ENCODE results near the gene OOEP.
A peak's percentile ranks its signal among the peaks of the same experiment; 100 is the strongest.

Gene OOEP

GRCh38 chr6:73349311-73349710 lies 20.4 kb downstream of the OOEP start:
- Mint-ChIP-seq H3K9me3 (no peaks in the 10 kb centered on the region), H3K4me1 (no peaks in the 10 kb centered on the region), H3K36me3 (no peaks in the 10 kb centered on the region), H3K27me3 (peaks cover 13% of the 10 kb centered on the region), H3K27ac (no peak overlapping the region), H3K4me3 (no peak overlapping the region)
- DNase-seq (ENCODE audit: low spot score in 2 of 2) (no peak), ATAC-seq (ENCODE audit: low read depth) (no peak)

GRCh38 chr6:73348550-73349204 lies 21.0 kb downstream of the OOEP start:
- Mint-ChIP-seq H3K9me3 (no peaks in the 10 kb centered on the region), H3K27ac (no peak overlapping the region), H3K27me3 (peaks cover 13% of the 10 kb centered on the region), H3K4me1 (no peaks in the 10 kb centered on the region), H3K36me3 (no peaks in the 10 kb centered on the region), H3K4me3 (no peak overlapping the region)
- DNase-seq (ENCODE audit: low spot score in 2 of 2), result no peak
- ATAC-seq (ENCODE audit: low read depth), result no peak

DNA sequence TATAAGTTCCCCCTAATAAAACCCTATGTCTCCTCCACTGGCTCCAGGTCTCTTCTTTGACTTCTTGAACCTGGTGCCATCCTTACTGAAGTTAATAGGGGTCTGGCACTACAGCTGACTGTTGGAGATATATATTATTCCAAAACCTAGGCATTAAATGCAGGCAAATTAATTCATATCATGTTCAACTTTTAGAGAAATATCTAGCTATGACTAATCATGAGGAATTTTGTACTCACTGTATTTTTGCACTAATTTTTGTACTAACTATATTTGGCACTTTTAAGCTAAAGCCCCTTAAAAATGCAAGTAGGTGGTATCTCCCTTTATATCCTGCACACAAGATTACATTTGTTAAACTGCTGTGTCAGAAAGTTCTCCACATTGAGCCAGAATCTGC lies 26.5 kb downstream of the OOEP start:
- H3K4me3 Mint-ChIP-seq, result no peak overlapping the region
- no peak overlapping the region for H3K27ac Mint-ChIP-seq
- ATAC-seq (ENCODE audit: low read depth) (no peak), DNase-seq (ENCODE audit: low spot score in 2 of 2) (no peak)
- H3K27me3 Mint-ChIP-seq, result peaks cover 3% of the 10 kb centered on the region
- H3K36me3 Mint-ChIP-seq, result no peaks in the 10 kb centered on the region
- H3K4me1 Mint-ChIP-seq, result peaks cover 2% of the 10 kb centered on the region
- no peaks in the 10 kb centered on the region for H3K9me3 Mint-ChIP-seq

DNA sequence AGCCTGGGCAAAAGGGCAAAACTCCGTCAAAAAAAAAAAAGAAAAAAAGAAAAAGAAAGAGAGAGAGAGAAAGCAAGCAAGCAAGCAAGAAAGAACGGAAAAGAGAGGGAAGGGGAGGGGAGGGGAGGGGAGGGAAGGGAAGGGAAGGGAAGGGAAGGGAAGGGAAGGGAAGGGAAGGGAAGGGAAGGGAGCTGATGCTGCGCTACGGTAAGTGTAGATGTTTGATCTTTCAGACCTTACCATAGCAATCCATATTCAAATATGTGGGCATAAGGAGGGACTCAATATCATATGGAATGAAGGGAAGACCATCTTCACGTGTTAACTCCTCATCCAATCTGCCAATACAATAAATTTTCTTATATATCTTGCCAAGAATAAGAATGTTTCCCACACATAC lies 27.5 kb downstream of the OOEP start:
- Mint-ChIP-seq H3K4me3 (no peak overlapping the region), H3K36me3 (no peaks in the 10 kb centered on the region), H3K4me1 (peaks cover 2% of the 10 kb centered on the region), H3K9me3 (no peaks in the 10 kb centered on the region), H3K27ac (no peak overlapping the region), H3K27me3 (no peaks in the 10 kb centered on the region)
- ATAC-seq (ENCODE audit: low read depth) (no peak), DNase-seq (ENCODE audit: low spot score in 2 of 2) (no peak)

DNA sequence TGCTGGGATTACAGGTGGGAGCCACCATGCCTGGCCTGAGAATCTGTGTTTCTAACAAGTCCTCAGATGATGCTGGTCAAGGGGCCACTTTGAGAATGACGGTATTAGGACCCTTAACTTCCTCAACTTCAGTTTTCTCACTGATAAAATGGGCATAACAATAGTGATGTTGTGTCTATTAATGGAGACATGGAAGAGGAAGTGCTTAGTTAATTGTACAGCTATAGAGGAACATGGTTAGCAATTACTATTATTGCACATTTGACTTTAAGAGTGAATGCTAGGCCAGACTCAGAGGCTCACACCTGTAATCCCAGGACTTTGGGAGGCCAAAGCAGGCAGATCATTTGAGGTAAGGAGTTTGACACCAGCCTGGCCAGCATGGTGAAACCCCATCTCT lies 28.4 kb downstream of the OOEP start:
- Mint-ChIP-seq H3K27me3 (no peaks in the 10 kb centered on the region), H3K4me3 (no peak overlapping the region), H3K27ac (no peak overlapping the region), H3K9me3 (no peaks in the 10 kb centered on the region), H3K4me1 (peaks cover 2% of the 10 kb centered on the region), H3K36me3 (no peaks in the 10 kb centered on the region)
- DNase-seq (ENCODE audit: low spot score in 2 of 2) (no peak), ATAC-seq (ENCODE audit: low read depth) (no peak)

GRCh38 chr6:73340048-73340447 lies 29.6 kb downstream of the OOEP start:
- Mint-ChIP-seq H3K9me3 (no peaks in the 10 kb centered on the region), H3K27ac (no peak overlapping the region), H3K4me3 (no peak overlapping the region), H3K4me1 (peaks cover 2% of the 10 kb centered on the region), H3K27me3 (no peaks in the 10 kb centered on the region), H3K36me3 (no peaks in the 10 kb centered on the region)
- ATAC-seq (ENCODE audit: low read depth) (no peak), DNase-seq (ENCODE audit: low spot score in 2 of 2) (no peak)

DNA sequence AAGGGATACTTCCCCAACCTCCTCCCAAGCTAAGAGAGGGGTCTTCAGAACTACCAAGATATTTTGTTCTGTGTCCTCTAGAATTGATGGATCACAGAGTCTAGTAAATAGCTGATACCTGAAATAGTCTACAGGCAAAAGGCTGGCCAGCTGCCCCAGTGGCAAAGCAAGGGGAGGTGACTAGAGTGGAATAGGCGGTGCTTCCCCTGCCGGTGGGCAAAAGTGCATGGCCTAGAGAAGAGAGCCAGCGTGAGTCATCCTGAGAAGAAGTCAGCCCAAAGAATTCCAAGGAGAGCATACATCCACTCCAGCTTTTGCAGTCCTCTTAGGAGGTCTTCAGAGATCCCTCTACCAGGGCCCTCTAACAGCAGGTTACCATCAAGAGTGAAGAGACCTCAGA lies 30.4 kb downstream of the OOEP start:
- H3K4me1 Mint-ChIP-seq, result peaks cover 2% of the 10 kb centered on the region
- H3K9me3 Mint-ChIP-seq, result no peaks in the 10 kb centered on the region
- ATAC-seq (ENCODE audit: low read depth), result no peak
- no peak overlapping the region for H3K4me3 Mint-ChIP-seq
- DNase-seq (ENCODE audit: low spot score in 2 of 2), result no peak
- H3K27ac Mint-ChIP-seq, result peak overlapping the region; percentile 58
- no peaks in the 10 kb centered on the region for H3K36me3 Mint-ChIP-seq
- no peaks in the 10 kb centered on the region for H3K27me3 Mint-ChIP-seq

DNA sequence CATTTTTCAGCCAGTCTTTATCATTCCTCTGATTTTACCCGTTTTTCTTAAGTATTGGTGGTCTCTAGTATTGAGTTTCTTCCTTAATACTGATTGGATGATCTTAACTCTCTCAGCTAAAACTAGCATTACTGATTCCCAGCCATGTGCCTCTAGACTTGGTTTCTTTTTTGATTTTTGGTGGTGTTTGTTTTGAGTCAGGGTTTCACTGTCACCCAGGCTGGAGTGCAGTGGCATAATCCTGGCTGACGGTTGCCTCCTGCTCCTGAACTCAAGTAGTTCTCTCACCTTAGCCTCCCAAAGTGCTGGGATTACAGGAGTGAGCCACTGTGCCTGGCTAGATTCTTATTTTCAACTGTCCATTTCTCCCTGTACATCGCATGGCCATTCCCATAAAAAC lies 40.5 kb downstream of the OOEP start:
- Mint-ChIP-seq H3K27me3 (peaks cover 8% of the 10 kb centered on the region), H3K9me3 (no peaks in the 10 kb centered on the region), H3K4me1 (no peaks in the 10 kb centered on the region), H3K27ac (no peak overlapping the region), H3K36me3 (no peaks in the 10 kb centered on the region), H3K4me3 (no peak overlapping the region)
- DNase-seq (ENCODE audit: low spot score in 2 of 2), result no peak
- no peak for ATAC-seq (ENCODE audit: low read depth)

DNA sequence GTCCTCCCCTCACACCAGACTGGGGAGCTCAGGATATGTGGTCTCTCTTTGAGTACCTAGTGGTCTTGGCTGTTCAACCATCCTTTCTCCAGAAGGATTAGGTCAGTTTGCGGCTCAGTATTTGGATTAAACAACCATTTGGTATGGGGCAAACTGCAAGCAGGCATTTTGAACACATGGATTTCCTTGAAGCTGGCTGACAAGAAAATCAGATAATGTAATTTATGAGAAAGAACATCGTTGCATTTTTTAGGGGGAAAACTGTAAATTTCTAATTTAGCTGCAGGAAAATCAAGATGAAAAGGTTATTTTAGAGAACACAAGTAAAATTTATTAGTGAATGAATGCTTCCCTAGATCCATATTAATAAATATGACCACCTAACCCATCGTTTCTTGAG lies 40.9 kb downstream of the OOEP start:
- DNase-seq (ENCODE audit: low spot score in 2 of 2) (no peak), ATAC-seq (ENCODE audit: low read depth) (no peak)
- no peaks in the 10 kb centered on the region for H3K36me3 Mint-ChIP-seq
- no peaks in the 10 kb centered on the region for H3K9me3 Mint-ChIP-seq
- H3K4me3 Mint-ChIP-seq, result no peak overlapping the region
- no peaks in the 10 kb centered on the region for H3K4me1 Mint-ChIP-seq
- H3K27me3 Mint-ChIP-seq, result peaks cover 8% of the 10 kb centered on the region
- H3K27ac Mint-ChIP-seq, result no peak overlapping the region

- no peaks in the 10 kb centered on the region for H3K9me3 Mint-ChIP-seq
- H3K4me1 Mint-ChIP-seq, result no peaks in the 10 kb centered on the region
- no peak for ATAC-seq (ENCODE audit: low read depth)
- DNase-seq (ENCODE audit: low spot score in 2 of 2), result no peak
- H3K27me3 Mint-ChIP-seq, result peaks cover 8% of the 10 kb centered on the region
- no peaks in the 10 kb centered on the region for H3K36me3 Mint-ChIP-seq
- no peak overlapping the region for H3K4me3 Mint-ChIP-seq
- no peak overlapping the region for H3K27ac Mint-ChIP-seq
Observed at GRCh38 chr6:73325656-73326055, 44.0 kb downstream of the OOEP start.

DNA sequence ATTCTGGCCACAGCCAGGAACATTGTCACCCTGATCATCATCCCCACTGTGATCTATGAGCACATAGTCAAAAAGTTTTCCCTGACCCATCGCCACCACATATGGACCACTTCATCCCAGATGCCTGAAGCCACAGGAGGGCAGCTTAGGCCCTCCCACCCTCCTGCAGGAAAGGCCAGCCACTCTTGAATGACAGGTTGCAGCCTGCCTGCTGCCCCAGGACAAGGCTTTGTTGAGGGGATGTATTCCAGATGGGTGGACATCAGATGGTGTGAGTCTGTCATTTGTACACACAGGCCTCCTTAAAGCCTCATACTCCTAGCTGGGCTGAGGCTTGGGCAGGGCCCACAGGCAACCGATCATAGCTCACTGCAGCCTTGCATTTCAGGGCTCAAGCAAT lies 46.4 kb downstream of the OOEP start:
- no peak overlapping the region for H3K4me3 Mint-ChIP-seq
- H3K4me1 Mint-ChIP-seq, result no peaks in the 10 kb centered on the region
- H3K9me3 Mint-ChIP-seq, result no peaks in the 10 kb centered on the region
- no peak for ATAC-seq (ENCODE audit: low read depth)
- no peaks in the 10 kb centered on the region for H3K36me3 Mint-ChIP-seq
- DNase-seq (ENCODE audit: low spot score in 2 of 2), result no peak
- H3K27me3 Mint-ChIP-seq, result peaks cover 2% of the 10 kb centered on the region
- no peak overlapping the region for H3K27ac Mint-ChIP-seq

Measured in memory B cell (primary cell).